Activated CD4-positive, alpha-beta memory T cell treated with anti-CD3 and anti-CD28 coated beads for 36 hours (primary cell): ENCODE measurements around the gene PDE6G. TPM values are rescaled to one million over a fixed set of nuclear protein-coding genes. Genes with fewer than 3 reads are reported as not detected.

Experiments used
- CTCF ChIA-PET: fragments of 350-600 bp; sonication (Branson Sonifier 250); formaldehyde crosslinking; loops from one replicate; lab custom pipeline; 2021; ENCODE audit warnings: antibody characterized with exemption, inconsistent platforms; lab: Charles Lee
- POLR2A ChIA-PET: fragments of 350-600 bp; sonication (Branson Sonifier 250); formaldehyde crosslinking; loops from one replicate; lab custom pipeline; 2021; ENCODE audit warnings: antibody characterized with exemption; lab: Charles Lee
- DNase-seq: peaks from one replicate; pipeline ENCODE4 v3.0.0-alpha.2; 2020
- H3K27ac Mint-ChIP-seq: one replicate; pipeline ENCODE4 v1.8.0; 2021; ENCODE audit warnings: mixed read lengths
- H3K27me3 Mint-ChIP-seq: one replicate; pipeline ENCODE4 v1.8.0; 2021; ENCODE audit warnings: mixed read lengths
- H3K36me3 Mint-ChIP-seq: one replicate; pipeline ENCODE4 v1.8.0; 2021; ENCODE audit warnings: mixed read lengths
- H3K4me1 Mint-ChIP-seq: one replicate; pipeline ENCODE4 v1.8.0; 2021; ENCODE audit warnings: low read depth, mixed read lengths
- H3K4me3 Mint-ChIP-seq: one replicate; pipeline ENCODE4 v1.8.0; 2021; ENCODE audit warnings: mild to moderate bottlenecking, mixed read lengths
- H3K9me3 Mint-ChIP-seq: one replicate; pipeline ENCODE4 v1.8.0; 2021; ENCODE audit warnings: mixed read lengths
- intact Hi-C: fragments of 100-400 bp; cut with micrococcal nuclease; formaldehyde crosslinking; loops from one replicate; pipeline ENCODE4 v1.15.1; 2023
- microRNA-seq: library from miRNA; unstranded; fragments of <30 nt; microRNA quantifications from one replicate; pipeline ENCODE4 v1.2.0, GENCODE V29; 2022; ENCODE audit warnings: borderline number of aligned reads, borderline microRNAs expressed, borderline replicate concordance
- total RNA-seq, 2 experiments: library from RNA; stranded (reverse); gene quantifications; one replicate each; pipeline ENCODE4 v1.2.3, GENCODE V29; 2021

The PDE6G gene
- total RNA-seq, 2 experiments from 2014 or later, result 1.1 to 1.5 TPM

DNA sequence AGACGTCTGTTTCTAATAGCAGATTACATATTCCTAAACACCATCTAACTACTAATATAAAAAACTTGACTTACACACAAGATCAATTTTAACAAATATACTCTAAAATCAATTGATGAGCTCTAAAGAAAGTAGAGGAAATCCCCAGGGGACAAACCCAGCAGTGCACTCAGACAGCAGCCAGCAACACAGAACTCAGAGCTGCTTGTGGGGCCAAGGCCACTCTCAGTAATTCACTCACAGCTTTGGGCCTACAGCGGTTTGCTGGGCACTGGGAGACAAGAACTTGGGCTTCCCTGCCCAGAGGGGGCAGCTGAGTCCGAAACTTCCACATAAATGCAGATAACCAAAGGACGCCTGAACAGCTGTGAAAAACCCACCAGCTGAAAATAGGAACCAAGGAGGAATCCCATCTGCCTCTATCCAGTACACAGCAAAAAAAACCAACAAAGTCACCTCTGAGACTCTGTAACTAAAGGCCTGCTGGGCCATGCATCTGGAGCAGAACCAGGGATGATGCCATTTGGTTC is 40.9 kb downstream of the PDE6G start:
- DNase-seq, result no peak
- no peak overlapping the region for H3K27ac Mint-ChIP-seq
- H3K9me3 Mint-ChIP-seq, result no peaks in the 10 kb centered on the region
- peaks cover 37% of the 10 kb centered on the region for H3K36me3 Mint-ChIP-seq
- intact Hi-C loops, result no loop called here
- POLR2A ChIA-PET, result no interaction called here
- peaks cover 15% of the 10 kb centered on the region for H3K4me1 Mint-ChIP-seq
- no peaks in the 10 kb centered on the region for H3K27me3 Mint-ChIP-seq
- CTCF ChIA-PET, result interaction anchor here (0.8 to 4.9 kb wide), 2 partner anchors 14 to 16 kb away, joined by 3 to 26 read pairs; no protein-coding TSS in a partner anchor
- H3K4me3 Mint-ChIP-seq, result no peak overlapping the region

DNA sequence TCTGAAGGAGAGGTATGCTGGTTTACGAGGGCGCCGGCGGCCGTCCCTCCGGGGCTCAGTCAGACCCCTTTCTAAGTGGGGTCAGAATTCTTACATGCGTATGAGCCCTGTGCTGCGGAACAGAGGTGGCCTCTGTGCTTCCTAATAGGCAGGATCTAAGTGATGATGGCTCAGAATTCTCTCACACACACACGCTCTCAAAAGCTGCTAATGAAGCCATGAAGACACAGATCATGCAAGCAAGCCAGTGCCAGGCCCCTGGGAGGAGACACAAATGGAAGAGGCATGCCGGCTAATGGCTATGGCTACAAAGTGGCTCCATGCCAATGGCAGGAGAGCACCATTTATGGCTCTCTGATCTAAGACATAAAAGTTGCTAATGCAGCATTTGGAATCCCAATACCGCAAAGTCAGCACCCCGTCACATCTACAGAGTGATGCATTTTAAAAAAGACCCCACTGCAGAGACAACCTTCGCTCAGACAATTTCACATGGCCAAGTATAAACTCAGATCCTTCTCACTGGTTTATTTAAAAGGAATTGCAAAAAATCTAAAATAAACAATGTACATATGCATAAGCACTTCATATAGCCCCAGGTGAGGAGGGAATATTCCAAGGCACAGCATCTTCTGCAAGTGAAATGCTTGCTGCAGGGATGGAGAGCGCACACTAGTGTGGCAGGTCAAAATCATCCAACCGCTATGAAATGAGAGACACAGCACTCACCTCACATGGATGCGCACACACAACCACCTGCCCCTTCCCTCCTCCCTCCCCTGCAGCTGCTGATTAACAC is 44.0 kb downstream of the PDE6G start:
- no peak overlapping the region for H3K4me3 Mint-ChIP-seq
- ChIA-PET POLR2A (interaction anchor here (0.6 kb wide), 1 partner anchor 45 kb away, joined by 3 read pairs; no protein-coding TSS in a partner anchor), CTCF (interaction anchor here (4.9 kb wide), 1 partner anchor 11 kb away, joined by 26 read pairs; no protein-coding TSS in a partner anchor)
- no peaks in the 10 kb centered on the region for H3K9me3 Mint-ChIP-seq
- intact Hi-C loops, result no loop called here
- H3K36me3 Mint-ChIP-seq, result peaks cover 33% of the 10 kb centered on the region
- no peak for DNase-seq
- no peak overlapping the region for H3K27ac Mint-ChIP-seq
- H3K27me3 Mint-ChIP-seq, result no peaks in the 10 kb centered on the region
- H3K4me1 Mint-ChIP-seq, result peaks cover 23% of the 10 kb centered on the region

DNA sequence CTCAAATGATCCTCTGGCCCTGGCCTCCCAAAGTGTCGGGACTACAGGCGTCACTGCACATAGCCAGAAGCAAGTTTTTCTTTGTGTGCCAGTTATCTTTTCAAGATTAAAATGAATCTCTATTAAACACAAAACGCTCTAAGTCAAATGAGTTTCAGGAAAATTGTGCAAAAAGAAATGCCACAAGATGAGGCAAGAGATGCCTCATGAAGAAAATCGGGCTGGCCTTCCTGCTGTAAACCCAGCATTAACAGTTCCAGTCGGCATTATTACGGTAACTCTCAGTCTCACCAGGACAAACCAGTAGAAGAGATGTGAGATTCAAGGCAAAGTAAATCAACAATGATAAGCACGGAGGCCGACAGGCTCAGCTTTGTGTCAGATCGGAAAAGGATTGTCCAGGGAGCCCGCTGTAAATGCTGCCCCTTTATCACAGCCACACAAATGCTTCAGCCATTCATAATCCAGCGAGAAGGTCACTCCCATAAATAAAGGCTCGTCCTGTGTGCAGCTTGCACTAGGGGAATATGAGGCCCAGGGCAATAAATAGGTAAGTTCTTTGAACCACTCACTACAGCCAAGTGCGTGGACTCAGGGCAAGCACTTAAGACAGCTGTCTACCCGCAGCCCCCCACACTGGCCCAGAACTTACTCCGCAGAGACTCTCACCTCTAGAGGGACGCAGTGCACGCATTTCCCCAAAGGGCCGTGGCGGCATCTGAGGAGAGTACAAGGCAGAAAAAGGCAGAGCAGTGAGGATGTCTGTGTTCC is 46.6 kb downstream of the PDE6G start:
- no peaks in the 10 kb centered on the region for H3K9me3 Mint-ChIP-seq
- H3K4me1 Mint-ChIP-seq, result peaks cover 14% of the 10 kb centered on the region
- intact Hi-C loops, result no loop called here
- ChIA-PET POLR2A (no interaction called here), CTCF (interaction anchor here (0.5 kb wide), 1 partner anchor 65 kb away, joined by 3 read pairs; no protein-coding TSS in a partner anchor)
- no peaks in the 10 kb centered on the region for H3K27me3 Mint-ChIP-seq
- H3K27ac Mint-ChIP-seq, result peak overlapping the region; percentile 13
- H3K4me3 Mint-ChIP-seq, result no peak overlapping the region
- peaks cover 36% of the 10 kb centered on the region for H3K36me3 Mint-ChIP-seq
- no peak for DNase-seq

DNA sequence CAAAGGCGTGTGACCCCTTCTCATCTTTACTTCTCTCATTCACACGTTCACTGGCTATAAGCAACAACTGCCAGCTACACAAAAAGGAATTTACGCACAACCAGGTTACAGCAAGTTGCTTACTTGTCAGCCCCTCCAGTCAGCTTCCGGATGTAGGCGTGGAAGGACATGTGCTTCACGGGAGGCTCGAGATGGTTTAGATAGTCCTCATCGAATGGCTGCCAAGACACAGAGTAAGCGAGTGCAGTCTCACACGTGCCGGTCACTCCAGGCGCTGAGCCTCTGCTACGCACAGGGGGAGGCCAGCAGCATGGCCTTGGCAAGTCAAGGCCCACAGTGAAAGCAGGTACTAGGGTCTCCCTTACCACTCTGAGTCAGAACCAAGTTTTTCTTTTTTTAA is 47.7 kb downstream of the PDE6G start:
- no peak for DNase-seq

DNA sequence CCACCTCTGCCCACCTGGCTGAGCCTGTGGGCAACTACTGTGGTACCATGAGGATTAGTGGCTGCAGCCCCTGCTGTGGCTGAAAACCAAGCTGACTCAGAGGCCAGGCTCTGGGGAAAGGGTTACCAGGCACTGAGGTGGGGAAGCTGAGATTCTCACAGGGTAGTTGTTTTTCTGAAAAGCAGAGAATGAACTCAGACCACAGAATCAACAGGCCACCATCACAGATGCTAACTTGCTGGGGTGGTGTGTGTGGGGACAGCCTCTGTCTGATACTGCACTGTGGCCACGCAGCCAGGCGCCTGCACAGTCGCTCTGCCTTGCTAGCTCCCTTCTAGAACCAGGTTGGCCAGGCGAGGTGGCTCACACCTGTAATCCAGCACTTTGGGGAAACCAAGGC is 48.3 kb downstream of the PDE6G start:
- Mint-ChIP-seq H3K36me3 (peaks cover 30% of the 10 kb centered on the region), H3K27ac (peak overlapping the region; percentile 45), H3K27me3 (no peaks in the 10 kb centered on the region), H3K4me3 (no peak overlapping the region), H3K4me1 (peaks cover 8% of the 10 kb centered on the region), H3K9me3 (no peaks in the 10 kb centered on the region)
- DNase-seq, result peak; percentile 29
- intact Hi-C loops, result no loop called here
- ChIA-PET CTCF (no interaction called here), POLR2A (interaction anchor here (1.4 kb wide), 1 partner anchor 57 kb away, joined by 3 read pairs; no protein-coding TSS in a partner anchor)

More for the DNA sequence above, 47.7 kb downstream of the PDE6G start:
- intact Hi-C loops, result no loop called here
- H3K4me3 Mint-ChIP-seq, result no peak overlapping the region
- H3K36me3 Mint-ChIP-seq, result peaks cover 35% of the 10 kb centered on the region
- CTCF ChIA-PET, result no interaction called here
- peaks cover 8% of the 10 kb centered on the region for H3K4me1 Mint-ChIP-seq
- POLR2A ChIA-PET, result interaction anchor here (0.7 kb wide), 1 partner anchor 17 kb away, joined by 3 read pairs; no protein-coding TSS in a partner anchor
- no peaks in the 10 kb centered on the region for H3K27me3 Mint-ChIP-seq
- no peaks in the 10 kb centered on the region for H3K9me3 Mint-ChIP-seq
- H3K27ac Mint-ChIP-seq, result peak overlapping the region; percentile 11

DNA sequence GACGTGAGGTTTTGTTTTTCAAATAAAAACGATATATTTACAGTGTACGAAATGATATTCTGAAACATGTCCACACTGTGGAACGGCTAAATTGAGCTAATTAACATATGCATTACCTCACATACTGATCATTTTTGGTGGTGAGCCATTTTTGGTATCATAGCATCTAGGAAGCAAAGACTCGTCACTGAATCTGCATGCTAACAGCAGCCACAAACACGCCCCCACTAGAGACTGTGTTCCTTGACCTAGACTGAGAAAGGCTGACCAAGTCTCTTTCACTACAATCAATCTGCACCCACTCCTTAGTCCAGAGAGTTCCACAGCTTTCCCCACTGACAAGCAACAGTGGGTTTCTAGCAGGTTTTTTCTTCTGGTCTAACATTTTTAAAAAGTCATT is 48.9 kb downstream of the PDE6G start:
- Mint-ChIP-seq H3K4me3 (no peak overlapping the region), H3K36me3 (peaks cover 28% of the 10 kb centered on the region), H3K27ac (peak overlapping the region; percentile 45), H3K4me1 (peaks cover 8% of the 10 kb centered on the region), H3K27me3 (no peaks in the 10 kb centered on the region), H3K9me3 (no peaks in the 10 kb centered on the region)
- DNase-seq, result peak; percentile 23
- POLR2A ChIA-PET, result interaction anchor here (1.4 kb wide), 1 partner anchor 58 kb away, joined by 3 read pairs; no protein-coding TSS in a partner anchor
- CTCF ChIA-PET, result no interaction called here
- intact Hi-C loops, result no loop called here

DNA sequence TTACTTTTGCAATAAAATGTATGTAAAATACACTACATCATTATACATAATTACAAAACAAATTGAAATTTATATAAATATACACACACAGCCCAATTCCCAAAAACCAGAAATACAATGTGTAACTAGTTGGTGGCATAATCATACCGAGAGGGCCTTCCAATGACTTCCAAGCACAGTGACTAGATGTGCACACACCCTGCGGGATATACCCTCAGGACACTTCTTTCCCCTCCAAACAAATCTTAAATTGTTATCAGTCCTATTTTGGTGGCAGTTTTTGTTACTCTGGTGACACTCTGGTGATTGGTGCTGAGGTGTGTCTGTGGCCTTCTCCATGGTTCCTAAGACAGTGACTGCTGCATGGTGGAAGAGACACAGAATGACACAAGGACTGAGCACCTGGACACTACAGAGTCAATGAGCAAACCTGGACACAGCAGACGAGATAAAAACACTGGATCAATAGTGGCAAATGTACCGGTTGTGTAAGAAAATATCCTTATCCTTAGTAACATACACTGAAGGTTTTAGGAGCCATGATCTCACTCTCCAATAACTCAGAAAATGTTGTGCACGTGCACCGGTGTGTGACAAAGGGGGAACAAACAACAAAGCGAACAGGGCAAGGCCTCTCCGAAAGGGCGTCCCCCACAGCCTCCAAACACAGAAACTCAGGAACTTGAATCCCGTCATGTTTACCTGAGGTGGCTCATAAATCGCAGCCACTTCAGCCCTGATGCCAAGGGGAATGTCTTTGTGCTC is 52.3 kb downstream of the PDE6G start:
- H3K4me1 Mint-ChIP-seq, result peaks cover 12% of the 10 kb centered on the region
- no peak for DNase-seq
- no peak overlapping the region for H3K4me3 Mint-ChIP-seq
- POLR2A ChIA-PET, result no interaction called here
- H3K9me3 Mint-ChIP-seq, result no peaks in the 10 kb centered on the region
- H3K27me3 Mint-ChIP-seq, result no peaks in the 10 kb centered on the region
- H3K36me3 Mint-ChIP-seq, result peaks cover 29% of the 10 kb centered on the region
- intact Hi-C loops, result no loop called here
- H3K27ac Mint-ChIP-seq, result no peak overlapping the region
- CTCF ChIA-PET, result no interaction called here

DNA sequence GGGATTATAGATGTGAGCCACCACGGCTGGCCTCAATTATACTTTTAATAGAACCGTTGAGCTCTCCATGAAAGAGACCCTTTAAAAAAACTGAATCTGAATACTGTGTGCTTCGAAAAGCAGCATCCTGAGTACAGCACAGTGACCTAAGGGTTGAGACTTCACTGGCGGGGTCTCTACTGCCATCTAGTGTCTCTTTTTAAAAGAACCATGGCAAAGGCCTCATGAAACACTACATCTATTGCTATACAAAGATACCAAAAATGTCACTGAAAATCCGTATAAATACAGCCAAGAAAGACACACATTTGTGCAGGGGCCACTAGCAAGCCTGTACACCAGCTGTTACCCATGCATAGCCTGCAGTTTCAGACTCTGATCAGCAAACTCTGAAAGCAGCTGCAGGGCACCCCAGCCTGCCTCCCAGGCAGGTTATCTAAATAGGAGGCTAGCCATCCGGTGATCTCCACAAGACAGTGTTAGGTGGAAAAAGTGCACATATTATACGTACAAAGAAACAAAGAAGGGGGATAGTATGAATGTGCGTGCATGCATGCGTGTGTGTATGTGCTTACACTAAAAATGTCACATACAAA is 54.7 kb downstream of the PDE6G start:
- no peaks in the 10 kb centered on the region for H3K9me3 Mint-ChIP-seq
- intact Hi-C loops, result loop anchor here (2.0 kb wide), 1 partner anchor 89 kb away; the partner anchor contains the start of gene ACTG1
- ChIA-PET CTCF (interaction anchor here (0.6 to 3.9 kb wide), 27 partner anchors 12 to 349 kb away, joined by 3 to 26 read pairs (median 4); partner anchors contain the start of gene FAAP100), POLR2A (interaction anchor here (0.5 kb wide), 1 partner anchor 57 kb away, joined by 3 read pairs; no protein-coding TSS in a partner anchor)
- H3K27me3 Mint-ChIP-seq, result no peaks in the 10 kb centered on the region
- no peak overlapping the region for H3K4me3 Mint-ChIP-seq
- peak; percentile 44 for DNase-seq
- no peak overlapping the region for H3K27ac Mint-ChIP-seq
- peaks cover 6% of the 10 kb centered on the region for H3K4me1 Mint-ChIP-seq
- peaks cover 35% of the 10 kb centered on the region for H3K36me3 Mint-ChIP-seq

Small RNAs within 50 kb of the gene (microRNA-seq; reads per million reads assigned to microRNA genes)
- gene MIR6786, result not detected

Other genes starting within 250 kb of the PDE6G start
- gene ACTG1, start 143.7 kb downstream of the PDE6G start, total RNA-seq, result 1,000 to 10,000 TPM; 3,773 to 3,928 TPM
- gene FSCN2, start 128.2 kb downstream of the PDE6G start, total RNA-seq, result under 1 TPM; 0.33 to 0.46 TPM
- gene FAAP100, start 104.2 kb downstream of the PDE6G start, total RNA-seq, result 10 to 100 TPM; 33.5 to 39.7 TPM
- 10 to 100 TPM; 78.4 to 93.2 TPM for gene NPLOC4, start 19.4 kb downstream of the PDE6G start, total RNA-seq
- gene TSPAN10, start 19.3 kb downstream of the PDE6G start, total RNA-seq, result under 1 TPM; 0.36 to 0.45 TPM
- 10 to 100 TPM; 49.6 to 57.7 TPM for gene OXLD1, start 10.1 kb upstream of the PDE6G start, total RNA-seq
- gene CCDC137, start 10.2 kb upstream of the PDE6G start, total RNA-seq, result 10 to 100 TPM; 34.0 to 36.8 TPM
- gene ARL16, start 27.3 kb upstream of the PDE6G start, total RNA-seq, result 10 to 100 TPM; 15.1 to 17.1 TPM
- 100 to 1,000 TPM in 1 of 2 experiments, 10 to 100 TPM in 1; 96.9 to 111 TPM for gene HGS, start 27.5 kb upstream of the PDE6G start, total RNA-seq
- gene MRPL12, start 46.8 kb upstream of the PDE6G start, total RNA-seq, result 100 to 1,000 TPM; 112 to 118 TPM
- gene SLC25A10, start 55.7 kb upstream of the PDE6G start, total RNA-seq, result 10 to 100 TPM; 25.1 to 25.7 TPM
- gene GCGR, start 147.6 kb upstream of the PDE6G start, total RNA-seq, result not detected
- 10 to 100 TPM; 67.4 to 68.3 TPM for gene MCRIP1, start 176.7 kb upstream of the PDE6G start, total RNA-seq
- gene PPP1R27, start 178.5 kb upstream of the PDE6G start, total RNA-seq, result not detected
- 100 to 1,000 TPM; 358 to 367 TPM for gene P4HB, start 204.0 kb upstream of the PDE6G start, total RNA-seq
- gene ARHGDIA, start 214.8 kb upstream of the PDE6G start, total RNA-seq, result 100 to 1,000 TPM; 526 to 531 TPM
- gene ALYREF, start 235.0 kb upstream of the PDE6G start, total RNA-seq, result 100 to 1,000 TPM; 208 to 210 TPM
- gene ANAPC11, start 235.2 kb upstream of the PDE6G start, total RNA-seq, result 100 to 1,000 TPM; 172 to 173 TPM
- not detected for gene NPB, start 245.7 kb upstream of the PDE6G start, total RNA-seq